ENCODE data around the gene TUBB.
A peak's percentile ranks its signal among the peaks of the same experiment; 100 is the strongest.

TUBB gene

DNA sequence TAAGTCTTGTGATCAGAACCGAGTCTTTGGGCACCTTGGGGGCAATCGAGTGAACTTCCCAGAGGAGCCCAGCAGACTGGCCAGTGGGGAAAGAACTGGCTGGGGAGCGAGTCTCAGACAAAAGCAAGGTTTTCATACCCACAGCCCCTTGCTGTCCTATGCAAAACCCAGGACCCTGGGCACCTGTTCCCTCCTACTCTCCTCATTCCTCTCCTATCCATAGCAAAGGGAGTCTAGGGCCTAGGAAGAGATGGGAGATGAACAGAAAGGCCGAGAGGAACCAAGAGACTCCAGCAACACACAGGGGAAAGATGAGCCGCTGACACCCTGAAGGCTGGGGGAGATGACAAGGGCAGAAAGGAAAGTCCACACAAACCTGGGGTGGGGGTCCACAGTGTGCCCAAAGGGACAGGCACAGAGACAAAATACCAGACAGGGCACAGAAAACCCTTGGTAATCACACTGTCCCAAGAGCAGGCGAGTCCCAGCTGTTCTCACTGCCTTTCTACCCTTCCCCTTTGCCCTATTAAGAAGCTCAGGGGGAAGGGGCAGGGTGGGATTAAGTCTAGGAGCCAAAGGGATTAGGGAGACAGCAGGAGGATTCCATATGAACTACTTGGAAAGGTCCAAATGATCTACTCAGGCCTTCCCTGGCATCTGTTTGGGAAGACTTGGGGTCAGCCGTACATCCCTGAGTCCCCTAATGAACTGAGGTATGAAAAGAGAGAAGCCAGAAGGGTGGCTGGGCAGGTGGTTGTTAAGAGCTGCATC, 40.2 kb upstream of the TUBB start:
- no peak for TF ChIP-seq CTCF (IDR thresholded peaks at IDR 0.05; ENCODE audit: borderline replicate concordance, control extremely low read depth, extremely low read depth, insufficient read depth, missing control alignments)
- in situ Hi-C loops (cut with MboI; ENCODE audit: low sequenced_read_pairs, unreplicated experiment) = no loop called here
- DNase-seq (ENCODE audit: low spot score) = no peak

GRCh38 chr6:30681766-30682142, 38.4 kb upstream of the TUBB start:
- in situ Hi-C loops (cut with MboI; ENCODE audit: low sequenced_read_pairs, unreplicated experiment) = no loop called here
- no peak for DNase-seq (ENCODE audit: low spot score)
- TF ChIP-seq CTCF (IDR thresholded peaks at IDR 0.05; ENCODE audit: borderline replicate concordance, control extremely low read depth, extremely low read depth, insufficient read depth, missing control alignments) = no peak

GRCh38 chr6:30682143-30683117, 37.7 kb upstream of the TUBB start:
- no peak for TF ChIP-seq CTCF (IDR thresholded peaks at IDR 0.05; ENCODE audit: borderline replicate concordance, control extremely low read depth, extremely low read depth, insufficient read depth, missing control alignments)
- DNase-seq (ENCODE audit: low spot score) = peak; percentile 84
- in situ Hi-C loops (cut with MboI; ENCODE audit: low sequenced_read_pairs, unreplicated experiment) = no loop called here

- no peak for TF ChIP-seq CTCF (IDR thresholded peaks at IDR 0.05; ENCODE audit: borderline replicate concordance, control extremely low read depth, extremely low read depth, insufficient read depth, missing control alignments)
- no peak for DNase-seq (ENCODE audit: low spot score)
- in situ Hi-C loops (cut with MboI; ENCODE audit: low sequenced_read_pairs, unreplicated experiment) = no loop called here
Observed at GRCh38 chr6:30683183-30683979, 36.8 kb upstream of the TUBB start.

DNA sequence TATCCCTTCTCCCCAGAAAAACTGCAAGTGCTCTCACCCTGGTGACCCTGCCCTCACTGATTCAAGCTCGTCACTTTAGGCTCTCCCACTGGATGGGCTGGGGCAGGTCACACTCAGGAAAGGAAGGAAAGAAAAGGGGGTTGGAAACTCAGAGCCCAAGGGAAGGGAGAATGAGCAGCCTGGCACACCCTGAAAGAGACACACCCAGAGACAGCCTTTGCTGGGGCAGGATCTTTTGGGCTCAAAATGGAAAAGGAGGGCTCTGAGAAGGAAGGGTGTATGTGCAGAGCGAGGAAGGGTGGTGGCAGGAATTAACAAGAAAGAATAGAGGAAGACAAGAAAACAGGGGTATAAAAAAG, 36.2 kb upstream of the TUBB start:
- TF ChIP-seq CTCF (IDR thresholded peaks at IDR 0.05; ENCODE audit: borderline replicate concordance, control extremely low read depth, extremely low read depth, insufficient read depth, missing control alignments) = no peak
- in situ Hi-C loops (cut with MboI; ENCODE audit: low sequenced_read_pairs, unreplicated experiment) = no loop called here

More for the DNA sequence above, 36.2 kb upstream of the TUBB start:
- DNase-seq (ENCODE audit: low spot score) = no peak
